Measurements from ENCODE around the gene CDK2.
A peak's percentile ranks its signal among the peaks of the same experiment; 100 is the strongest.
"Not testable (repeated sequence)": the region's sequence is repeated elsewhere in the genome, so short reads cannot be mapped to it uniquely, and the experiment has no call there.

The CDK2 gene

GRCh38 chr12:55966408-55967281, at the start of gene CDK2:
TSS of gene CDK2 (plus strand) at chr12:55966830. CDS start at chr12:55967009, 179 bp downstream.
- DNase-seq (ENCODE audit: low read depth in 2 of 2) = peak; percentile 24 to 36

DNA sequence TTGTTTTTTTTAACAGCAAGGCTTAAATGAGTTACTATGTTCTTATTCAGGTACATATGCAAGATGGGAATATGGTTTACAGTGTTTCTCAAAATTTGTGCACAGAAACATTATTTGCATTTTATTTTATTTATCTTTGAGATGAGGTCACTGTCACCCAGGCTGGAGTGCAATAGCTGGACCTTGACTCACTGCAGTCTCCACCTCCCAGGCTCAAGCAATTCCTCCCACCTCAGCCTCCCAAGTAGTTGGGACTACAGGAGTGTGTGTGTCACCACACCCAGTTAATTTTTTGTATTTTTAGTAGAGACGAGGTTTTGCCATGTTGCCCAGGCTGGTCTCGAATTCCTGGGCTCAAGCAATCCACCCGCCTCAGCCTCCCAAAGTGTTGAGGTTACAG, 47.6 kb upstream of the CDK2 start:
- not testable (repeated sequence) for DNase-seq (ENCODE audit: low read depth in 2 of 2)

- DNase-seq (ENCODE audit: low read depth in 2 of 2) = no peak
Observed at GRCh38 chr12:55922126-55922525, 44.5 kb upstream of the CDK2 start.

- not testable (repeated sequence) for DNase-seq (ENCODE audit: low read depth in 2 of 2)
Observed at GRCh38 chr12:55923648-55924047, 43.0 kb upstream of the CDK2 start.

DNA sequence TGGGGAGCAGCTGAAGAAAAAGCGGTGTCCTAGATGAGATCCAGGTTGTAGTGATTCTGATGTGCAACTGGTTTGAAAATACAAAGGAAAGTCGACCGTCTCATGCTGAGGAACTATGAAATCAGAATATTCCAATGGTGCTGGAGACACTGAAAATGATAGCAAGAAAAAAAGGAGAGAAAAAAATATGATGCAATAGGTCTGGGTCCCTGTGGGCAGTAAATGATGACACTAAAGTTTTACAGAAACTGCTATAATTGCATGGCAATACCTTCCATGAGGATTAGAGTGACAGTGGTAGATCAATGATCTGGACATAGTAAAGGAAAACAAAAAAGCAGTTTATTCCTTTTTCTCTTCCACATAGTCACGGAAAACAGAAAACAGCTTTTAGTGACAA, 41.3 kb upstream of the CDK2 start:
- no peak for DNase-seq (ENCODE audit: low read depth in 2 of 2)

GRCh38 chr12:55925870-55926737, 40.5 kb upstream of the CDK2 start:
- DNase-seq (ENCODE audit: low read depth in 2 of 2) = no peak

DNA sequence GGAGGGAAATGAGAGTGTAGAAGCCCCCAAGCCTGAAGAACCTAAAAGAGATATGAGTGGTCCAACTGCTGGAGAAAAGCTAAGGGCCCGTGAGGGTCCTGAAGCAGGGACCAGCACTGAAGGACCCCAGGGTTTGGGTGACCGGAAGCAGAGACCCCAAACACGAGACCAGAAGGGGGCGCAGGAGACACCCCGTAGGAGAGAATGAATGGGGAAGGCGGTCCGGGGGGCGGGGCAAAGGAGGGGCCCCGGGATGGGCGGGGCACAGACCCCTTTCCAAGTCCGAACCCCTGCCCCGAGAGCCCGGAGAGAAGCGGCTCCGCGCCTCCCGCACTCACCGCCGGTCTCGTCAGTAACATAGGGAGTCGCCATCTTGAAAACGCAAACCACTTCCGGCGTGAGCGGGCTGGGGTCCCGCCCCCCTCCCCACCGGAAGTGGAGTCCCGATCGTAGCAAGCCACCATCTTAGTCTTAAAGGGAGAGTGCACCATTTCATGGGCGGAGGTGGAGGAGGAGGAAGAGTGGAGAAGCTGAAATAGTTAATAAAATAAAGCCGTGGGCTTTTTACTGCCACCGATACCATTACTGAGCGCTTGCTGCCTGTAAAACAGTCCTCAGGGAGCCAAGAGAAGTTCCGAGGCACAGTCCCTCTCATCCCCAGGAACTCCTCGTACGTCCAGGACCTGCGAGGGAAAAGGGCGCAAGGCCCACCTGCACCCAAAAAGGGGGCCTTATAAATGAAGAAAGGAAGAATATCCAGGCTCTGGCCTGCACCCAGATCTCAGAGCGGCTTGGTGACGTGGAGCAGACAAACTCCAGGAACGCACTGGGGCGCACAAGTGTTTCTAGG, 39.7 kb upstream of the CDK2 start:
- peak; percentile 83 to 84 for DNase-seq (ENCODE audit: low read depth in 2 of 2)

DNA sequence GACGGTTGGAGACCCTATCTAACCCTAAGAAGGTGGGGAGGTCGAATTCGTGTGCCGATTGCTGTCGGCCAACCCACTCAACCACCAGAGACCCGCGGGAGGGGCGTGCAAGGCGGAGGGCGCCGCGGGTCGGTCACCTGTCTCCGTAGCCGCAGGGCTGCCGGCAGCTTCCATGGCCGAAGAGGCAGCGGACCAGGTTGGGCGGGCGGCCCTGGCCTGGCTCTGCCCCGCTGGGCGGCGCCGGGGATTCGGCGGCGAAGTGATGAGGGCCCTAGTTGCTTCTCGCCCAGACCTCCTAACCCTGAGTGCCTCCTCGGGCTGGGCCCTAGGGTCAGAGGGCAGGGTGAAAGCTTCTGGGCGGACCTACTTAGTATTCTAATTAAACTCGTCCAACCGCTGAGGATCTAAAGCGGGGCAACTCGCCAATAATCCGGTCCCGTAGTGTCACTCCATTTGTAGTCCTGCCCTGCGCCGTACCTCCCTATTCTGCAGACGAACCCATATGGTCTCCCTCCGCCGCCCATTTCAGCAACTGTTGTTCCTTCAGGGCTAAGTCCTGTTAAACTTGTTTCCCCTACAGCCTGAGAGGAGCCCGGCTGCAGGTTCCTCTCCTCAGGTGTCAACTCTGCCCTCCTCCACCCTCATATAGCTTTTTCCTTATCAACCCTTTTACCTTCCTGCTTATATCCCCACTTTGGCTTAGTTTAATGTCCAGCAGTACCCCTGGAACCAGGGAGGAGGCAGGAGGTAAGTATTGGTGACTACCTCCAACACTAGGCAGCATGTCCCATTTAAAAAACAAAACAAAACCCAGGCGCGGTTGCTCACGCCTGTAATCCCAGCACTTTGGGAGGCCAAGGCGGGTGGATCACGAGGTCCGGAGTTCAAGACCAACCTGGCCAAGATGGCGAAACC, 38.8 kb upstream of the CDK2 start, which contains the start of gene PYM1:
Gene PYM1 (minus strand): TSS at position 307 of the 915 bp plus-strand sequence. CDS start 133 bp downstream, at position 174.
- no peak for DNase-seq (ENCODE audit: low read depth in 2 of 2)

DNA sequence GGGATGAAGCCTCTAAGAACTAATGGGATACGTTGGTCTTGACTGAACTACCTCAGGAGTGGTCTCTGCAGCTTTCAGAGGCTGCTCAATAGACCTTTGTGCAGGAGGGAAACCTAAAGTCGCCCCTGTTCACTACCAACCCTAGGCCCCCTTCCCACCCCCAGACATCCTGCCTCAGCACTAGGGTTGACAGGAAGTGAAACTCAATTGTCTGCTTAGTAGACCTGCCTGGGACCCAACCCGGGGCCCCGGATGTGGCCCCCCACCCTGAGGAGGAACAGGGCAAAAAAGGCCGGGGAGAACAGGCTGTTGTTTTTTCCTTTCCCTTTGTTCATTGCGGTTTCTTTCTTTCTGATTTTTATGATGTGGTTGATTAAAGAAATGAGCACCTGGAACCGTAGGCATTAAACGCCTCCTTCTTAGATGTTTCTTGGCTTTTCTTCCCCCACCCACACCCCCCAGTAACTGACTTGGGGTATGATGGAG, 37.3 kb upstream of the CDK2 start:
- no peak for DNase-seq (ENCODE audit: low read depth in 2 of 2)

GRCh38 chr12:55930771-55931316, 35.8 kb upstream of the CDK2 start, which contains the start of gene DGKA:
TSS of gene DGKA (plus strand) at chr12:55931162. CDS start at chr12:55936504, 5,342 bp downstream.
- DNase-seq (ENCODE audit: low read depth in 2 of 2) = peak; percentile 65

GRCh38 chr12:55931317-55931779, 35.3 kb upstream of the CDK2 start:
- no peak for DNase-seq (ENCODE audit: low read depth in 2 of 2)

DNA sequence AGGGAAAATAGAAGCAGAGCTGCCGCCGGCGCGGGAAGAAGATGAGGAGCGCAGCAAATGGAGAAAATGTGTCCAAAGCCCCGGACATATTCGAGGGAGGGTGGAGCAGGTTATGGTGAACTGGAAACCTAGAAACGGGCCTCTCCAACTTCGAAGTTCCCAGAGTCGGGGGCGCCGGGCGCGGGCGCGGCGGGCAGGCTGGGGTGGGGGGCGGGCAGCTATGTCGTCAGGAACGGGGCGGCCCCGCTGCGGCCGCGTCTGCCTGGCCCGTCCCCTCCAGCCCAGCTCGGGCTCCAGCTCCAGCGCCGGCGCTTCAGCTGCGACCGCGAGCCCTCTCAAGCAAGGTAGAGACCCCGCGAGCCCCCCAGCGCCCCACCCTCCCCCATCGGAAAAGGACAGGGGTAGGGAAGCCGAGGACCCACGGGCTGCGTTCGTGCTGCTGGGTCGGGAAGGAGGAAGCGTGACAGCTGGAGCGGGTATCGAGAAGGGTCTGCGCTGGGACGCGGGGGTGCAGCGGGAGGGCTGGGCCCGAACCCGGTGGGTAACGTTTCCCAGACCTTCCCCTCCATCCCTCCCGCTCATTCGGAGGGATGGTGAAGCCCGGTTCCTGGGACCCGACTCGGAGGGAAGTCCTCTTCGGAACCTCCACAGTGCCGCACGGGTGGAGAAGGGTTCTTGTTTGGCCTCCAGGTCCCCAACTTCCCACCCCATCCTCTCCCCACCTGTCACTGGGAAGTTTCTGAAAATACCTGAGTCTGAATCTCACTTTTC, 34.7 kb upstream of the CDK2 start:
- DNase-seq (ENCODE audit: low read depth in 2 of 2) = no peak

DNA sequence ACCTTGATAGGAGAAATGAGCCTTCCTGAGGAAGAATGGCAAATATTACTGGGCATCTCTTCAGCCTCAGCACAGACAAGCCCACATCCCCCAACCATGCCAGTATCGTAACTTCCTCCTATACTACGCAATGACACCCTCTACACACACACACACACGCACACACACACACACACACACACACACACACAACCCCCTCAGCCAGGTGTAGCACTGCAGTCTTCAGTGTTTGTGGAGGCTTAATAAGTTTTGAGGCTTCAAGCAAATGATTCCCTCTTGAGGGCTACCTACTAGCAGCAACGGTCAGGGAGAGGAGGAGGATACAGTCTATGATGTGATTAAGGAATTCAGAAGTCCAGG, 34.1 kb upstream of the CDK2 start:
- DNase-seq (ENCODE audit: low read depth in 2 of 2) = no peak

DNA sequence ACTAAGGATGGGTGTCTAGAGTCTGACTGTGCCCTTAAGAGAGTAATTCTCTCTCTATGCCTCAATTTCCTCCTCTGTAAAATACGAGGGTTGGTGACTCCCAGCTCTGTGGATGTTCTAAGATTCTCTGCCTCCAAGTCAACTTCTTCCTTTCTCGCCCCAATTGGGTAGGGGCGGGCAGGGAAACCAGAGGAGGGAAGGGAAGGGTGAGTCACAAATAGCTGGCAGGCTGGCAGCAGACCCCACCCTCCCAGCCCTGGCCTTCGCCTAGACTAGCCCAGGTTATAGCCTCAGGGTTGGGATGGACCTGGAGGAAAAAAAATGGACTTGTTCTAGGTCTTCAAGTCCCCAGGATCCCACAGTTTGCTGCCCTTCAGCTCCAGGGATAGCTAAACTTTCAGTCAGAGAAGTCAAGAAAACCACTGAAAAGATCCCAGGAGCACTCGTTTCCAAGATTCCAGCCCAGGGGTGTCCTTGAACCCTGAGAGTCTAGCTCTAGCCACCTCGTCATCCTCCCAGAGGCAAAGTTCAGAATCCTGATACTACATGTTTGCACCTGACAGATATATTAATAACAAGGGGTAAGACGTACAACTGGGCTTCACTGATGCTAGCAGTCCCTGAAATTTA, 33.3 kb upstream of the CDK2 start:
- DNase-seq (ENCODE audit: low read depth in 2 of 2) = no peak

DNA sequence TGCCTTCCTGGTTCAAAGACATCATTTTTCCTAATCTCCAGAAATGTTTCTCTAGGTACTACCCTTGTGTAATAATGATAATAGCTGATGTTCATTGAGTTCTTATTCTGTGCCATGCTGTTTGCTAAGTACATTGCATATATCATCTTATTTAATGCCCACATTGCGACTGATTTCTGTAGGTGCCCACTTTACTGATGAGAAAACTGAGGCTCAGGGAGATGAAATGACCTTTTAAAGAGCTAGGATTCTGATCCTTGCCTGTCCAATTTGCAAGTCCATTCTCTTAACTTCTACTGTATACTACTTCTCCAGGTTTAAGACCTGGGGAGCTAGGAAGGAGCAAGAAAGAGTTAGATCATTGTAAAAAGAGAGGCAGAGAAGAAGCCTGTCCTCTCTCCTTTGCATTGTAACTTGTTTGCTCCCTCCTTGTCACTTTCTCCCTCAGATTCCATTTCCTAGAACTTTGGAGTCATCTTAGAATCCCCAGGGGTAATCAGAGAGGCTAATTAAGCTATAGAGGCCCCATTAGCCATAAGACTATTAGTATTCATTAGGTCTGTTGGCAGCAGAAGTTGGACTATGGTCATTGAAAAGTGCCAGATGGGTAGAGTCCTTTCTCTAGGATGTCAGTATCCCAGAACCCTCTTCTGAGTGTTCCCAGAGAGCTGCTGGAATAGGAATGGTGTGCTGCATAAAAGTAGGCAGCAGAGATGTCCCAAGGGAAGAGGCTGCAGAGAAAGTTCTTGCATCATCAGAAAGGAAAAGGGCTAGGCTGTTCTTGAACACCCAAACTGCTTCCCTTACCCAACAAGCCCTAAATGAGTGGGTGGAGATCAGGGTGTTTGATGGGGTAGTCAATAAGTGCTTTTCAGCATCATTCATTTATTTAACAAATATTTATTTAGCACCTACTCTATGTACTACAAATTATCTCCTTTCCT, 32.6 kb upstream of the CDK2 start:
- no peak for DNase-seq (ENCODE audit: low read depth in 2 of 2)

DNA sequence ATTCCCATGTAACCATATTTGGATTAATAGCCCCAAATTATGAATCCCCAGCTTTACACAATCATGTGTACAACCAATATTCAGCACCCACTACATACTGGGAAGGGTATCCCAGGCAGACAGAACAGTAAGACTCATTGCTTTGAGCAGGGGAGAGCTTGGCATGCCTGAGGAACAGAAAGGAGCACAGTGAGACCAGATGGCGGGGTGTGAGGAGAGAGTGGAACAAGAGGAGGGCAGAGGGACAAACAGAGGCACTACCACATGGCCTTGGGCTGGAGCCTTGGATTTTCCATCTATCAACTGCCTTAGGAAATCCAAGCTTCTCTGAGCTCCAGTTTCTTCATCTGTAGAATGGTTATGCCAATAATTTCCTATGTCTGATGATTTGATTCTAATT, 31.9 kb upstream of the CDK2 start:
- no peak for DNase-seq (ENCODE audit: low read depth in 2 of 2)

DNA sequence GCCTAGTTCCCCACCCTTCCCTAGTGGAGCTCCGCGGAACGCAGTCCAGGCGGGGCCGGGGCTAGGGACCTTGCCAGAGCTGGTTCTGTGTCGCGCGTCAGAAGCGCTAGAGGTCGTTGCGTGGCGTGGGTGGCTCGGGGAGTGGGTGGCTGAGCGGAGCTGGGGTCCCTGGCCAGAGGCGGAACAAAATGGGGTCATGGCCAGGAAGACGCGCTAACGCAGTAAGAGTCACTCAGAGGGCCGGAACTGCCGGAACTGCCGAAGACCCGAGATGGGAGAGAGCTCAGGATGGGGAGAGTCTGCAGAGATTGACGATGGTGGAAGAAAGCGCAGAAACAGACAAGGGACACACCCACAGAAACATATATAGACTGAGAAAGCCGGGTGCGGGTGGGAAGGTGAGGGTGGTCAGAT, 30.9 kb upstream of the CDK2 start:
- no peak for DNase-seq (ENCODE audit: low read depth in 2 of 2)

GRCh38 chr12:55937981-55938380, 28.6 kb upstream of the CDK2 start:
- DNase-seq (ENCODE audit: low read depth in 2 of 2) = no peak

Measured in fibroblast of skin of left biceps (primary cell).